Activated CD4-positive, alpha-beta memory T cell treated with anti-CD3 and anti-CD28 coated beads, Interleukin-2, amount 10 ng/mL, durations not matched to agents 7 days and 5 days (primary cell): Measurements from ENCODE around the gene ZBTB20. TPM values are rescaled to one million over a fixed set of nuclear protein-coding genes. Genes with fewer than 3 reads are reported as not detected.

ENCODE experiments used
- CTCF ChIA-PET: fragments of 350-600 bp; sonication (Branson Sonifier 250); formaldehyde crosslinking; loops from one replicate; lab custom pipeline; 2021; ENCODE audit warnings: antibody characterized with exemption, inconsistent platforms; lab: Charles Lee
- POLR2A ChIA-PET: fragments of 350-600 bp; sonication (Branson Sonifier 250); formaldehyde crosslinking; loops from one replicate; lab custom pipeline; 2021; ENCODE audit warnings: antibody characterized with exemption; lab: Charles Lee
- DNase-seq: peaks from one replicate; pipeline ENCODE4 v3.0.0-alpha.2; 2020
- H3K27ac Mint-ChIP-seq: one replicate; pipeline ENCODE4 v1.8.0; 2021; ENCODE audit warnings: mild to moderate bottlenecking, mixed read lengths
- H3K27me3 Mint-ChIP-seq: one replicate; pipeline ENCODE4 v1.8.0; 2021; ENCODE audit warnings: mixed read lengths
- H3K36me3 Mint-ChIP-seq: one replicate; pipeline ENCODE4 v1.8.0; 2021; ENCODE audit warnings: low read depth, mixed read lengths
- H3K4me1 Mint-ChIP-seq: one replicate; pipeline ENCODE4 v1.8.0; 2021; ENCODE audit warnings: mixed read lengths
- H3K4me3 Mint-ChIP-seq: one replicate; pipeline ENCODE4 v1.8.0; 2021; ENCODE audit warnings: mild to moderate bottlenecking, mixed read lengths
- H3K9me3 Mint-ChIP-seq: one replicate; pipeline ENCODE4 v1.8.0; 2021; ENCODE audit warnings: mixed read lengths
- total RNA-seq, 2 experiments: library from RNA; stranded (reverse); gene quantifications; one replicate each; pipeline ENCODE4 v1.2.3, GENCODE V29; 2021

ZBTB20 gene
- total RNA-seq, 2 experiments from 2014 or later, result 6.3 to 8.6 TPM

DNA sequence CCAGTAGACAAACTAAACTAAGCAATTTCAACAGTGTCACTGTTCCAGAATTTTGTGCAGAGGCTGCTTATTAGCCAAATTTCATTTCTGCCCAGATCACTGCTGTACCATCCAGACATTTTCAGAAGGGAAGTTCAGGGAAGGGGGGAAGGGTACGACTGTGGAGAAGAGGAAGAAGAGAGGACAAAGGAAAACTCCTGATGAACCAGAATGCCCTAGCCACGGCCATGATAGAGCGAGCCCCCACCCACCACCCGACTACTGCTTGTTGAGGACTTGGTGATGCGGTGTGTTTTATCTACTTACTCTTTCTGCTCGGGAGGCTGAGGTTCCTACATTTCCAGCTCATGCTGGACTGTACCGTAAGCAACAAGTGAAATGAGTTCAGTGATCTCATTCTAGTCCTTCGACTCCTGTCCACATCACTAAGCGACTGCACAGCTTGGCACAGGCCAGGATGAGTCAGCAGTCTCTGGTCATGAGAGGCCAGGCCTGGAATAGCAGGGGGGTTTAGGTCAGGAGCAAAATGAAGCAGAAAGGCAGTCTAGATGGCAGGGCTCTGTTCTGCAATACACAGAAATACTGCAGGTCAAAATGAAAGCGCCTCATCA lies 522.4 kb downstream of the ZBTB20 start:
- ChIA-PET CTCF (no interaction called here), POLR2A (no interaction called here)
- Mint-ChIP-seq H3K4me1 (no peaks in the 10 kb centered on the region), H3K36me3 (no peaks in the 10 kb centered on the region), H3K4me3 (no peak overlapping the region), H3K27ac (no peak overlapping the region), H3K9me3 (no peaks in the 10 kb centered on the region), H3K27me3 (no peaks in the 10 kb centered on the region)
- no peak for DNase-seq

DNA sequence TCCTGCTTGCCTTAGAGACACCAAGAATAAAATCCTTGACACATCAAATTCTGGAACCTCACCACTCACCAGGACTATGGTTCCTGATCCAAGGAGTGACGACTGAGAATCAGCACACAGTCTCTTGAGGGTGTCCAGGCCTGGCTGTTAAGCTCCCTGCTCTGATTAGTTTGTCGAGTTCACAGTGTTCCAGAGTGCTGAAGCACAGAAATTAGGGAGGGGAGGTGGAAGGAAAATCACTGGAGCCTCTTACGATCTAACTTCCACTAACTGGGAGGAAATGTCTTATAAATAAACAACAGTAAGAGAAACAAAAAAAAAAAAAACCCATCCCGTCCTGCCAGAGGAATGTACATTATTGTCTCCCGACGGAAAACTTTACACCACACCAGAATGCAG lies 523.0 kb downstream of the ZBTB20 start:
- no peak overlapping the region for H3K4me3 Mint-ChIP-seq
- no peaks in the 10 kb centered on the region for H3K4me1 Mint-ChIP-seq
- no peak overlapping the region for H3K27ac Mint-ChIP-seq
- ChIA-PET POLR2A (no interaction called here), CTCF (no interaction called here)
- no peak for DNase-seq
- H3K36me3 Mint-ChIP-seq, result no peaks in the 10 kb centered on the region
- no peaks in the 10 kb centered on the region for H3K27me3 Mint-ChIP-seq
- H3K9me3 Mint-ChIP-seq, result no peaks in the 10 kb centered on the region

DNA sequence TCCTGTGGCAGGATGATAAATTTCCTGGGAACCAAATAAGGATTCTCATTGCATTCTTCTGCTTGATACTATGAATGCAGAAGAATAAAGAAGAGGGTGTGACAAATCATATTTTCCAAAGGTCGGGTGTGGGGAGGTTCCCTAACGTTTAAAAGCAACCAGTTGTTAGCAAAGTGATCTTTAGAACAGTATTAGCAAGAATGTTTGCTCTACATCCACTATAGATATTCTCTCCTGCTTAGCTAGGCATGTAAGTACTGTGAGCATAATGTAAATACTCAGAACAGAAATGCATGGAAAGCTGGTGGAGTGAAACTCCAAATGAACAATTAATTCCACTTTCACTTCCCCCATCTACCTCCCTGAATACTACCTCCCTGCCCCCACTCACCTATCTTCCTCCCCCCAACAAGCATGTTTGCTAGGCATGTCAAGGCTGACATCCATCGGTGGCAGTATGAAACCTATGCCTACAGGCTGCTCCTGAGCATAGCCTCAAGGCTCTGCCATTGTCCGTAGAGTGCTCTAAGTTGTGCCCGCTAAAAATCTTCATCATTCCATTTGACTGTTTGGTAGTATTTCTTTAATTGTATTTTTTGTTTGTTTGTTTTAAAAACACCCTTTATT lies 523.6 kb downstream of the ZBTB20 start:
- DNase-seq, result no peak
- Mint-ChIP-seq H3K9me3 (no peaks in the 10 kb centered on the region), H3K27me3 (no peaks in the 10 kb centered on the region), H3K36me3 (no peaks in the 10 kb centered on the region), H3K4me3 (no peak overlapping the region), H3K27ac (no peak overlapping the region), H3K4me1 (no peaks in the 10 kb centered on the region)
- CTCF ChIA-PET, result no interaction called here
- POLR2A ChIA-PET, result no interaction called here

DNA sequence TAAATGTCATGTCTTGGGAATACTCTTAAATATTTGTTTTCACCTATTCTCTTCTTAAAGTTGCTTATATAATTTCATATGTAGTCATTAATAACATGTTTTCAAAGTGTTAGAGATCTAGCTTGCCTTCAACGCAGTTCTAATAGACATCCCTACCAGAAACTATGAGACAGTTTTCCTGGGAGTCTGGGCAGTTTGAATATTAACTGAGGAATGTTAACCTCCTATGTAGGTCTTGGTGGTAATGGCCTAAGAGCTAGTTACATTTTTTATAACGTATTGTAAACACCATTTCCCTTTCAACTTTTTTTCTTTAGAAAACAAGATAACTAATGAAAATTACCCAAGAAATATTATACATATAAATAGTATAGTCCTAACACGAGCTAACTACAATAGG lies 525.1 kb downstream of the ZBTB20 start:
- Mint-ChIP-seq H3K4me3 (no peak overlapping the region), H3K4me1 (no peaks in the 10 kb centered on the region), H3K27ac (no peak overlapping the region), H3K36me3 (no peaks in the 10 kb centered on the region), H3K9me3 (no peaks in the 10 kb centered on the region), H3K27me3 (no peaks in the 10 kb centered on the region)
- no peak for DNase-seq
- CTCF ChIA-PET, result no interaction called here
- POLR2A ChIA-PET, result no interaction called here

DNA sequence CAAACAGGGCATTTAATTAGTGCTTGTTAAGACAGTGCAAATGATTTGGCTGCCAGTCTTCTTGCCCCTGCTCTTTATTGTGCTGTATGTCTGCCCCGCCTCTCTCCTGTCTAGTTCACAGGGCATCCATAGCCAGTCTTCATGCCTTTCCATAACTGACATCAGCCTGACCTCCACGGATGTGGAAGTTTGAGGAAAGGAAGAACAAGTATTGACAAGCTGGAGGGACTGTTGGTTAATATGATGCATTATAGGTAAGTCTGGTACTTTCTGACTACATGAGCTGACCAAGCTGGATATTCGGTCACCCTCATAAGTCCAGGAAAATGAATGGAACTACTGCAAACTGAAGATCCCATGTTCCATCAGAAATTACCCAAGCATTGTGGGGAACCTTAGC lies 527.3 kb downstream of the ZBTB20 start:
- ChIA-PET POLR2A (no interaction called here), CTCF (no interaction called here)
- Mint-ChIP-seq H3K4me3 (no peak overlapping the region), H3K27ac (no peak overlapping the region), H3K4me1 (no peaks in the 10 kb centered on the region), H3K27me3 (no peaks in the 10 kb centered on the region), H3K9me3 (no peaks in the 10 kb centered on the region), H3K36me3 (no peaks in the 10 kb centered on the region)
- DNase-seq, result no peak

DNA sequence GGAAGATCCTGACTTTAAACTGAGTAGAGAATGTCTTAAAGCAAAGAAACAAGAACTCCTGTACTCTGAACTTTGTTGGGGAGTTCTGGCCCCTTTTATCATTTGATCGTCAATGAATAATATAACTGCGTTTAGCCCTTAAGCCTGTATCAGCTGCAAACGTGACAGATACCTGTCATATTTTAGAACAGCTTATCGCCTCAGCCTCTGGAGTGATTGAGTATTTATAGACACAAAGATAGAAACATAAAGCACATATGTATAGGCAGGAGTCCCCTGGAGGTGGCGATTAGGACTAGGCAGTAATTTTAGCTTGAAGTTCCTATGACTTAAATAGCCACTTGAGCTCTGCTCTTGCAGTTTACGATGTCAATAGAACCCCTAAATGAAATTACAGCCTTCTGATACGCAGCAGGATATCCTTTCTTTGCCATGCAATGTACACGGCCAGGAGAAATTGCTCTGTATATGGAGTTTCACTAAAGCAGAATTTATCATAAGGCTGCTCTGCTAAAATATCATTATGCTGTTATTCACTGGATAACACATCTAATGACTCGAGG lies 531.5 kb downstream of the ZBTB20 start:
- H3K4me3 Mint-ChIP-seq, result no peak overlapping the region
- DNase-seq, result no peak
- no peak overlapping the region for H3K27ac Mint-ChIP-seq
- CTCF ChIA-PET, result no interaction called here
- no peaks in the 10 kb centered on the region for H3K36me3 Mint-ChIP-seq
- H3K9me3 Mint-ChIP-seq, result no peaks in the 10 kb centered on the region
- no peaks in the 10 kb centered on the region for H3K27me3 Mint-ChIP-seq
- H3K4me1 Mint-ChIP-seq, result no peaks in the 10 kb centered on the region
- POLR2A ChIA-PET, result no interaction called here

DNA sequence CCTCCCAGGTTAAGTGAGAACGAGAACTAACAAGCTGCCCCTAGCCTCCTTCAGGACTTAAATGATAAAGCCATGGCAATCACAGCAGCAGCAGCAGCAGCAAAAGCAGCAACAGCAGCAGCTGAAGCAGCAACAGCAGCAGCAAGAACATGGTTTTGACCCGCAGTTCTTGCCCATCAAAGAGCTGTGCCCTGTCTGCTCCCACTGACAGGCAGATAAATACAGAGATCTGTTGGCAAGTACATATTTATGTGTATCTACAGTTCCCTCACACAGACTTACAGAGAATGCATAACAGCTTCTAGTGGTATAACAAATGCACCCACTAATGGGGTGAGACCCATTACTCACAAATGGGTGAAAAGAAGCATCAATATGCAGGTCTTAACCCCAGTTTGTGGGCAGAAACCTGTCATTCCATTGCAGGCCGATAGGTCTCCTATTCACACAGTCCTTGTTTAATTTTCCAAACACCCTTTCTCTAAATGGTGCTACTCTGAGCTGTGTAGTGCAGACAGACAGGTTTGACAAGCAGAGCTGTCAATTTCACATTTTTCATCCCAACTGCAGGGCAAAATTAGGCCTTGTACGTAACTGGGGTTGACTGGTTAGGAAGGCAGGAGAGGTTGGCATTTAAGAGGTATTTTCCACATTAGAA lies 537.0 kb downstream of the ZBTB20 start:
- ChIA-PET POLR2A (no interaction called here), CTCF (no interaction called here)

DNA sequence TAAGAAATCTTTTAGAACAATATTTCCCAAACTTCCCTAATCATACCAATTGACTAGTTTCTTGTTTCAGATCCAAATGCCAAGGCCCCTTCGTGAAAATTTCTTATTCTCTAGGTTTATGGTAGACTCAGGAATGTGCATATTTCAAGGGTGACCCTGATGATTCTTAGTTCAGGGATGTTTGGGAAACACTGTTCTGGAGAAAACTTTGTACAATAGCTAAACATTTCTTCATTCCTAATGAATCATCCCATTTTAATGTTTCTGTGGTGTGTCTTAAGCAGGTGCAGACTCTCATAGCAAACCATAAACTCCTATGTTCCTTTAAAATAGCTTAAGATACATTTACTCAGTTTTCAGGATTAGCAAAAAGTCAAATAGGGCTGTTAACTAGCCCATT lies 538.8 kb downstream of the ZBTB20 start:
- Mint-ChIP-seq H3K4me1 (no peaks in the 10 kb centered on the region), H3K36me3 (no peaks in the 10 kb centered on the region), H3K27ac (no peak overlapping the region), H3K4me3 (no peak overlapping the region), H3K9me3 (no peaks in the 10 kb centered on the region), H3K27me3 (no peaks in the 10 kb centered on the region)
- no peak for DNase-seq
- CTCF ChIA-PET, result no interaction called here
- POLR2A ChIA-PET, result no interaction called here

More for the DNA sequence above, 537.0 kb downstream of the ZBTB20 start:
- no peak overlapping the region for H3K27ac Mint-ChIP-seq
- H3K4me3 Mint-ChIP-seq, result no peak overlapping the region
- no peaks in the 10 kb centered on the region for H3K9me3 Mint-ChIP-seq
- no peaks in the 10 kb centered on the region for H3K36me3 Mint-ChIP-seq
- no peaks in the 10 kb centered on the region for H3K27me3 Mint-ChIP-seq
- DNase-seq, result no peak
- no peaks in the 10 kb centered on the region for H3K4me1 Mint-ChIP-seq

DNA sequence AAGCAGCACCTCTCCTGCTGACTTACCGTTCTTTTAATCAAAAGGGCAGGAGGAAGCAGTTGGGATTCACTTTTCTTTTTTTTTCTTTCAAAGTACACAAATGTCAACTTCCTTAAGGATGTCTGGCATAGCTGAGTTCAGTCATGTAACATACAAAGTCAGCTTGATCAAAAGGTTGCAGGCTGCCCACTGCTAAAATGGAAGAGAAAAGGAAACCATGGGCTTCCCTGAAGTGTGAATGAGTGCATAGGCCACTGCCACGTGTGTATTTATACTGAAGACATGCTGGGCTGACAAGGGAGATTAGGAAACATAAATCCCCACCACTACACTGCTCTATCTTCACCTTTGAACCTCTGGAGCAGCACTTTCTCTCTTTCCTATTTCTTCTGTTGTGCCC lies 540.8 kb downstream of the ZBTB20 start:
- ChIA-PET CTCF (no interaction called here), POLR2A (no interaction called here)
- no peaks in the 10 kb centered on the region for H3K9me3 Mint-ChIP-seq
- no peak for DNase-seq
- H3K4me3 Mint-ChIP-seq, result no peak overlapping the region
- H3K36me3 Mint-ChIP-seq, result no peaks in the 10 kb centered on the region
- H3K4me1 Mint-ChIP-seq, result no peaks in the 10 kb centered on the region
- no peaks in the 10 kb centered on the region for H3K27me3 Mint-ChIP-seq
- no peak overlapping the region for H3K27ac Mint-ChIP-seq

DNA sequence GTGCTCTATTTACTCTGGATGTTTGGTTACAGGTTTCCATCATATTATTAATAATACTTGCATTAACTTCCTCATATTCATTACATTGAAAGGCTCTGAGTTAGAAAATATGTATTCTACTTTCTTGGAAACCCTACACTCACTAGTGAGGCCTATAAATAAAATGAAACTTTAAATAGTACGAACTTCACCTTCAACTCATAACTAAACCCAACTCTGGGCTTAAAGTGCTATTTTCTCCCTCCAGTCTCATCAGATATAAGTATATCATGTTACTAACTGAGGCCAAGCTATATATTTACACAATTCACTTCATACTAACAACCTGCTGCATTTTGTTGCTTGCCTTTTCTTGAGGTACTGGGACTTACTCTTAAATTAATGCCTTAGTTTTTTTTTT lies 546.5 kb downstream of the ZBTB20 start:
- Mint-ChIP-seq H3K4me3 (no peak overlapping the region), H3K4me1 (no peaks in the 10 kb centered on the region), H3K9me3 (no peaks in the 10 kb centered on the region), H3K36me3 (no peaks in the 10 kb centered on the region), H3K27me3 (no peaks in the 10 kb centered on the region), H3K27ac (no peak overlapping the region)
- no peak for DNase-seq
- ChIA-PET POLR2A (no interaction called here), CTCF (no interaction called here)

DNA sequence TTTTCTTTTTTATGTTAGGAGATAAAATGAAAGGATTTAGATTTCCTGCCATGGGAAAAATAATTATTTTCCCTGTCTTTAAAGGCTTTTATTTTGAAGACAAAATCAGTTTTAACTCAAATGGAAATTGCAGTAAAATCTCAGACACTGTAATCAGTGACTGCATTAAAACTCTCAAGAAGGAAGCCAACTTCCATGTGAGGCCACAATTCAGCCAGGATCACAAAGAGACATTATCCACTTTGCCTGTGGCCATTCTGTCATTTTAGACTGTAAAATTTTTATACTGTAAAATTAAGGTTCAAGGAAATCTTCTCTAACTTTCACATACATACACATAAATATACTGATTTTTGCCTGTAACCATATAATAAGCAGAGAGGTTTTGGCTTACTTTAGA lies 549.2 kb downstream of the ZBTB20 start:
- ChIA-PET CTCF (no interaction called here), POLR2A (no interaction called here)
- no peak for DNase-seq
- Mint-ChIP-seq H3K4me3 (no peak overlapping the region), H3K9me3 (no peaks in the 10 kb centered on the region), H3K27me3 (no peaks in the 10 kb centered on the region), H3K27ac (no peak overlapping the region), H3K36me3 (no peaks in the 10 kb centered on the region), H3K4me1 (no peaks in the 10 kb centered on the region)

DNA sequence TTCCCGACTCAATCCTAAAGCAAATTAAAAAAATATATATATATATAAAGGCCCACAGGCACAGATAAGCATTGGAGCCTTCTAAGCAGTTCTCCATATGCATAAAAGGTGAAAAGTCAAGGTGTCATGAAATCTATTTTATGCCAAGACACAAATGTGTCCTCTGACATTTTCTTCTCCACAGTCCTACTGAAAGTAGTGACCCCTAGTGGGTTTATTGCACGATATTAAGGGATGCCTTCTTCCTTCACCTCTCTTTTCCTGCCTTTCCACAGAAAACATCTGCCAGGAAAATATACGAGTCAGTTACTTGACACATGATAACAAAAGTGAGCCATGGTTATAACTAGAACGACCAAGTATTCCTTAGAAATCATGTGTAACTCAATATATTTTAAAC lies 550.1 kb downstream of the ZBTB20 start:
- DNase-seq, result no peak
- no peaks in the 10 kb centered on the region for H3K4me1 Mint-ChIP-seq
- no peaks in the 10 kb centered on the region for H3K9me3 Mint-ChIP-seq
- no peaks in the 10 kb centered on the region for H3K36me3 Mint-ChIP-seq
- no peaks in the 10 kb centered on the region for H3K27me3 Mint-ChIP-seq
- no peak overlapping the region for H3K27ac Mint-ChIP-seq
- CTCF ChIA-PET, result no interaction called here
- POLR2A ChIA-PET, result no interaction called here
- no peak overlapping the region for H3K4me3 Mint-ChIP-seq

DNA sequence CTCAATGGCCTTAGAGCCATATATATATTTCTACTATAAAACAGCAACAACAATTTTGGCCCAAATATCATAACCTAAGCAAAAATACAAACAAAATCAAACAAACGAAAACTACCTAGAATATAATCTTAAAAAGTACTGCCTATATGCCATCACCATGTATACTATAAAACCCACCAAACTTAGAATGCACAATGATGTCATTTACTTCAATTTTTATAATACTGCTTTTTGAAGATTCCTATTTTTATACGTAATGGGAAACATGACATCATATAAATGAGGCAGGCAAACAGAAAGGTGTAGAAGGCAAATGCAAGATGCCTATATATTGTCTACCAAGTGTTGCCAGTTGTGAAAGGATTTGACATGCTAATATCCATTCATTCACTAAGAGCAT lies 550.9 kb downstream of the ZBTB20 start:
- H3K4me1 Mint-ChIP-seq, result no peaks in the 10 kb centered on the region
- H3K36me3 Mint-ChIP-seq, result no peaks in the 10 kb centered on the region
- H3K9me3 Mint-ChIP-seq, result no peaks in the 10 kb centered on the region
- no peak overlapping the region for H3K4me3 Mint-ChIP-seq
- ChIA-PET POLR2A (no interaction called here), CTCF (no interaction called here)
- H3K27me3 Mint-ChIP-seq, result no peaks in the 10 kb centered on the region
- no peak overlapping the region for H3K27ac Mint-ChIP-seq
- no peak for DNase-seq
